ENCODE measurements around the gene LRCH4. TPM values are rescaled to one million over a fixed set of nuclear protein-coding genes. Genes with fewer than 3 reads are reported as not detected.
"Not testable (repeated sequence)": the region's sequence is repeated elsewhere in the genome, so short reads cannot be mapped to it uniquely, and the experiment has no call there.

The LRCH4 gene
- total RNA-seq, 1 donor, result 22.5 TPM

GRCh38 chr7:100543586-100543985 lies 42.3 kb downstream of the LRCH4 start:
- TF ChIP-seq CTCF (IDR thresholded peaks at IDR 0.05; ENCODE audit: insufficient read depth, low read depth, low read length), result no peak
- DNase-seq (ENCODE audit: low read depth), result no peak
- H3K4me3 ChIP-seq (ENCODE audit: low read depth, low read length), result no peak overlapping the region

- not testable (repeated sequence) for H3K4me3 ChIP-seq (ENCODE audit: low read depth, low read length); DNase-seq (ENCODE audit: low read depth)
These were observed 44.6 kb downstream of the LRCH4 start for GRCh38 chr7:100541309-100541708.

- no peak for DNase-seq (ENCODE audit: low read depth)
- no peak for TF ChIP-seq CTCF (IDR thresholded peaks at IDR 0.05; ENCODE audit: insufficient read depth, low read depth, low read length)
- peak overlapping the region; percentile 75 for H3K4me3 ChIP-seq (ENCODE audit: low read depth, low read length)
These were observed 45.7 kb downstream of the LRCH4 start for GRCh38 chr7:100540073-100540723.

- TF ChIP-seq CTCF (IDR thresholded peaks at IDR 0.05; ENCODE audit: insufficient read depth, low read depth, low read length), result no peak
- peak overlapping the region; percentile 75 for H3K4me3 ChIP-seq (ENCODE audit: low read depth, low read length)
- DNase-seq (ENCODE audit: low read depth), result no peak
These were observed 46.4 kb downstream of the LRCH4 start for GRCh38 chr7:100539436-100540006.

- TF ChIP-seq CTCF (IDR thresholded peaks at IDR 0.05; ENCODE audit: insufficient read depth, low read depth, low read length), result no peak
- H3K4me3 ChIP-seq (ENCODE audit: low read depth, low read length), result peak within 1 kb of the TSS; percentile 75
- DNase-seq (ENCODE audit: low read depth), result peak; percentile 100
These were observed 47.1 kb downstream of the LRCH4 start, which contains the start of gene AGFG2 for GRCh38 chr7:100538654-100539435. TSS of gene AGFG2 (plus strand) at chr7:100539203. CDS start at chr7:100539347, 144 bp downstream.

- peak overlapping the region; percentile 55 for H3K4me3 ChIP-seq (ENCODE audit: low read depth, low read length)
- TF ChIP-seq CTCF (IDR thresholded peaks at IDR 0.05; ENCODE audit: insufficient read depth, low read depth, low read length), result no peak
- DNase-seq (ENCODE audit: low read depth), result no peak
These were observed 47.6 kb downstream of the LRCH4 start for GRCh38 chr7:100538348-100538653.

GRCh38 chr7:100536695-100537094 lies 49.2 kb downstream of the LRCH4 start:
- not testable (repeated sequence) for DNase-seq (ENCODE audit: low read depth); H3K4me3 ChIP-seq (ENCODE audit: low read depth, low read length)

GRCh38 chr7:100535982-100536381 lies 49.9 kb downstream of the LRCH4 start:
- DNase-seq (ENCODE audit: low read depth); H3K4me3 ChIP-seq (ENCODE audit: low read depth, low read length): not testable (repeated sequence)

Measured in fibroblast of villous mesenchyme (primary cell).